Measurements from ENCODE around the gene PKD1L1.
"Not testable (repeated sequence)": the region's sequence is repeated elsewhere in the genome, so short reads cannot be mapped to it uniquely, and the experiment has no call there.

Gene PKD1L1

GRCh38 chr7:47948141-47948790, at the start of gene PKD1L1:
Gene PKD1L1 (minus strand): TSS chr7:47948466. CDS start chr7:47948440, 26 bp downstream.
- no peaks in the 10 kb centered on the region for H3K27me3 Mint-ChIP-seq (ENCODE audit: low read depth)
- no peak within 1 kb of the TSS for H3K27ac Mint-ChIP-seq
- H3K36me3 Mint-ChIP-seq (ENCODE audit: low read depth) = no peaks in the 10 kb centered on the region
- H3K9me3 Mint-ChIP-seq = no peaks in the 10 kb centered on the region
- DNase-seq (ENCODE audit: low spot score) = no peak
- H3K4me3 Mint-ChIP-seq = no peak within 1 kb of the TSS
- H3K4me1 Mint-ChIP-seq (ENCODE audit: low read depth) = peaks cover 13% of the 10 kb centered on the region

GRCh38 chr7:47992446-47992845, 44.2 kb upstream of the PKD1L1 start:
- Mint-ChIP-seq H3K4me3 (peak overlapping the region; percentile 92), H3K27ac (peak overlapping the region; percentile 94), H3K4me1 (ENCODE audit: low read depth) (peaks cover 25% of the 10 kb centered on the region), H3K27me3 (ENCODE audit: low read depth) (no peaks in the 10 kb centered on the region), H3K36me3 (ENCODE audit: low read depth) (peaks cover 2% of the 10 kb centered on the region), H3K9me3 (peaks cover 14% of the 10 kb centered on the region)
- DNase-seq (ENCODE audit: low spot score) = no peak

GRCh38 chr7:47991741-47992311, 43.6 kb upstream of the PKD1L1 start:
- peak; percentile 88 for DNase-seq (ENCODE audit: low spot score)
- Mint-ChIP-seq H3K4me1 (ENCODE audit: low read depth) (peaks cover 25% of the 10 kb centered on the region), H3K9me3 (peaks cover 14% of the 10 kb centered on the region), H3K36me3 (ENCODE audit: low read depth) (peaks cover 2% of the 10 kb centered on the region), H3K4me3 (peak overlapping the region; percentile 92), H3K27me3 (ENCODE audit: low read depth) (no peaks in the 10 kb centered on the region), H3K27ac (peak overlapping the region; percentile 94)

- H3K4me1 Mint-ChIP-seq (ENCODE audit: low read depth) = peaks cover 25% of the 10 kb centered on the region
- peaks cover 14% of the 10 kb centered on the region for H3K9me3 Mint-ChIP-seq
- DNase-seq (ENCODE audit: low spot score) = no peak
- H3K4me3 Mint-ChIP-seq = peak overlapping the region; percentile 92
- H3K36me3 Mint-ChIP-seq (ENCODE audit: low read depth) = peaks cover 2% of the 10 kb centered on the region
- no peaks in the 10 kb centered on the region for H3K27me3 Mint-ChIP-seq (ENCODE audit: low read depth)
- H3K27ac Mint-ChIP-seq = peak overlapping the region; percentile 94
Observed at GRCh38 chr7:47991270-47991669, 43.0 kb upstream of the PKD1L1 start.

GRCh38 chr7:47990592-47990991, 42.3 kb upstream of the PKD1L1 start:
- Mint-ChIP-seq H3K4me3 (peak overlapping the region; percentile 35), H3K27me3 (ENCODE audit: low read depth) (no peaks in the 10 kb centered on the region), H3K36me3 (ENCODE audit: low read depth) (peaks cover 2% of the 10 kb centered on the region), H3K9me3 (peaks cover 14% of the 10 kb centered on the region), H3K4me1 (ENCODE audit: low read depth) (peaks cover 25% of the 10 kb centered on the region), H3K27ac (peak overlapping the region; percentile 42)
- no peak for DNase-seq (ENCODE audit: low spot score)

GRCh38 chr7:47989607-47990400, 41.5 kb upstream of the PKD1L1 start:
- Mint-ChIP-seq H3K9me3 (peaks cover 10% of the 10 kb centered on the region), H3K4me1 (ENCODE audit: low read depth) (peaks cover 25% of the 10 kb centered on the region), H3K27ac (peak overlapping the region; percentile 60)
- not testable (repeated sequence) for DNase-seq (ENCODE audit: low spot score); H3K4me3 Mint-ChIP-seq; H3K27me3 Mint-ChIP-seq (ENCODE audit: low read depth); H3K36me3 Mint-ChIP-seq (ENCODE audit: low read depth)

- no peaks in the 10 kb centered on the region for H3K36me3 Mint-ChIP-seq (ENCODE audit: low read depth)
- peaks cover 7% of the 10 kb centered on the region for H3K9me3 Mint-ChIP-seq
Observed at GRCh38 chr7:47988496-47989386, 40.5 kb upstream of the PKD1L1 start.

GRCh38 chr7:47982610-47983009, 34.3 kb upstream of the PKD1L1 start:
- peaks cover 15% of the 10 kb centered on the region for H3K4me1 Mint-ChIP-seq (ENCODE audit: low read depth)
- H3K9me3 Mint-ChIP-seq = no peaks in the 10 kb centered on the region
- H3K36me3 Mint-ChIP-seq (ENCODE audit: low read depth) = peaks cover 12% of the 10 kb centered on the region
- H3K27me3 Mint-ChIP-seq (ENCODE audit: low read depth) = no peaks in the 10 kb centered on the region
- H3K4me3 Mint-ChIP-seq = no peak overlapping the region
- no peak for DNase-seq (ENCODE audit: low spot score)
- H3K27ac Mint-ChIP-seq = no peak overlapping the region

More at GRCh38 chr7:47988496-47989386, 40.5 kb upstream of the PKD1L1 start:
- H3K4me1 Mint-ChIP-seq (ENCODE audit: low read depth) = peaks cover 25% of the 10 kb centered on the region
- no peak overlapping the region for H3K4me3 Mint-ChIP-seq
- no peaks in the 10 kb centered on the region for H3K27me3 Mint-ChIP-seq (ENCODE audit: low read depth)
- peak overlapping the region; percentile 56 for H3K27ac Mint-ChIP-seq
- no peak for DNase-seq (ENCODE audit: low spot score)

- not testable (repeated sequence) for H3K27ac Mint-ChIP-seq; DNase-seq (ENCODE audit: low spot score); H3K4me3 Mint-ChIP-seq; H3K27me3 Mint-ChIP-seq (ENCODE audit: low read depth); H3K9me3 Mint-ChIP-seq
- H3K4me1 Mint-ChIP-seq (ENCODE audit: low read depth) = peaks cover 17% of the 10 kb centered on the region
- peaks cover 30% of the 10 kb centered on the region for H3K36me3 Mint-ChIP-seq (ENCODE audit: low read depth)
Observed at GRCh38 chr7:47980648-47981047, 32.4 kb upstream of the PKD1L1 start.

- peaks cover 32% of the 10 kb centered on the region for H3K36me3 Mint-ChIP-seq (ENCODE audit: low read depth)
- no peak for DNase-seq (ENCODE audit: low spot score)
- no peaks in the 10 kb centered on the region for H3K27me3 Mint-ChIP-seq (ENCODE audit: low read depth)
Observed at GRCh38 chr7:47979832-47980181, 31.5 kb upstream of the PKD1L1 start.

GRCh38 chr7:47979145-47979831, 31.0 kb upstream of the PKD1L1 start, which contains the start of gene HUS1:
Gene HUS1 (minus strand): TSS chr7:47979615. CDS start chr7:47979519, 96 bp downstream.
- Mint-ChIP-seq H3K4me1 (ENCODE audit: low read depth) (peaks cover 17% of the 10 kb centered on the region), H3K27me3 (ENCODE audit: low read depth) (no peaks in the 10 kb centered on the region), H3K4me3 (peak within 1 kb of the TSS; percentile 89), H3K36me3 (ENCODE audit: low read depth) (peaks cover 37% of the 10 kb centered on the region), H3K27ac (peak within 1 kb of the TSS; percentile 97), H3K9me3 (no peaks in the 10 kb centered on the region)
- peak; percentile 88 for DNase-seq (ENCODE audit: low spot score)

More at GRCh38 chr7:47979832-47980181, 31.5 kb upstream of the PKD1L1 start:
- no peaks in the 10 kb centered on the region for H3K9me3 Mint-ChIP-seq
- peaks cover 17% of the 10 kb centered on the region for H3K4me1 Mint-ChIP-seq (ENCODE audit: low read depth)
- H3K27ac Mint-ChIP-seq = peak overlapping the region; percentile 97
- H3K4me3 Mint-ChIP-seq = peak overlapping the region; percentile 89

- no peak for DNase-seq (ENCODE audit: low spot score)
- Mint-ChIP-seq H3K9me3 (no peaks in the 10 kb centered on the region), H3K27me3 (ENCODE audit: low read depth) (no peaks in the 10 kb centered on the region), H3K4me1 (ENCODE audit: low read depth) (peaks cover 18% of the 10 kb centered on the region), H3K36me3 (ENCODE audit: low read depth) (peaks cover 41% of the 10 kb centered on the region), H3K27ac (peak overlapping the region; percentile 97), H3K4me3 (peak overlapping the region; percentile 89)
Observed at GRCh38 chr7:47978790-47979144, 30.5 kb upstream of the PKD1L1 start.

- H3K4me1 Mint-ChIP-seq (ENCODE audit: low read depth) = peaks cover 19% of the 10 kb centered on the region
- no peaks in the 10 kb centered on the region for H3K27me3 Mint-ChIP-seq (ENCODE audit: low read depth)
- no peak overlapping the region for H3K4me3 Mint-ChIP-seq
- no peak overlapping the region for H3K27ac Mint-ChIP-seq
- no peaks in the 10 kb centered on the region for H3K9me3 Mint-ChIP-seq
- H3K36me3 Mint-ChIP-seq (ENCODE audit: low read depth) = peaks cover 70% of the 10 kb centered on the region
- no peak for DNase-seq (ENCODE audit: low spot score)
Observed at GRCh38 chr7:47973739-47974138, 25.5 kb upstream of the PKD1L1 start.

Measured in T-helper 2 cell treated with Interferon-gamma antibody and Interleukin-4, amounts not matched to agents 5 μg/mL and 100 μg/mL, for 36 hours (primary cell).